Mucosa of rectum (tissue), 2 donors: ENCODE data around the gene PTGR1.
"Not testable (repeated sequence)": the region's sequence is repeated elsewhere in the genome, so short reads cannot be mapped to it uniquely, and the experiment has no call there.

Experiments
- H3K27ac ChIP-seq, 2 donors: one replicate each; pipeline ENCODE4 v1.7.0; 2013; ENCODE audit warnings: inconsistent platforms in 2 of 2, low read depth in 2 of 2, low read length in 2 of 2
- H3K27me3 ChIP-seq, 2 donors: one replicate each; pipeline ENCODE4 v1.7.0; 2013; ENCODE audit warnings: low read length in 2 of 2; ENCODE audit not compliant: control insufficient read depth in 2 of 2, insufficient read depth in 2 of 2
- H3K36me3 ChIP-seq, 2 donors: one replicate each; pipeline ENCODE4 v1.7.0; 2013; ENCODE audit warnings: low read length in 2 of 2; ENCODE audit not compliant: control insufficient read depth in 2 of 2, insufficient read depth in 2 of 2
- H3K4me1 ChIP-seq, 2 donors: one replicate each; pipeline ENCODE4 v1.7.0; 2013; ENCODE audit warnings: low read length in 2 of 2, mild to moderate bottlenecking in 1 of 2; ENCODE audit not compliant: control insufficient read depth in 2 of 2, insufficient read depth in 2 of 2
- H3K4me3 ChIP-seq, 2 donors: one replicate each; pipeline ENCODE4 v1.7.0; 2013; ENCODE audit warnings: low read length in 2 of 2
- H3K9ac ChIP-seq, 2 donors: one replicate each; pipeline ENCODE4 v1.7.0; 2013; ENCODE audit warnings: low read length in 2 of 2, low read depth in 1 of 2, mild to moderate bottlenecking in 1 of 2
- H3K9me3 ChIP-seq, 2 donors: one replicate each; pipeline ENCODE4 v1.7.0; 2013; ENCODE audit warnings: low read length in 2 of 2; ENCODE audit not compliant: control insufficient read depth in 2 of 2
- donor health status: healthy.
- donor health status: Normal muscosa, but diverticular disease.

PTGR1 gene

DNA sequence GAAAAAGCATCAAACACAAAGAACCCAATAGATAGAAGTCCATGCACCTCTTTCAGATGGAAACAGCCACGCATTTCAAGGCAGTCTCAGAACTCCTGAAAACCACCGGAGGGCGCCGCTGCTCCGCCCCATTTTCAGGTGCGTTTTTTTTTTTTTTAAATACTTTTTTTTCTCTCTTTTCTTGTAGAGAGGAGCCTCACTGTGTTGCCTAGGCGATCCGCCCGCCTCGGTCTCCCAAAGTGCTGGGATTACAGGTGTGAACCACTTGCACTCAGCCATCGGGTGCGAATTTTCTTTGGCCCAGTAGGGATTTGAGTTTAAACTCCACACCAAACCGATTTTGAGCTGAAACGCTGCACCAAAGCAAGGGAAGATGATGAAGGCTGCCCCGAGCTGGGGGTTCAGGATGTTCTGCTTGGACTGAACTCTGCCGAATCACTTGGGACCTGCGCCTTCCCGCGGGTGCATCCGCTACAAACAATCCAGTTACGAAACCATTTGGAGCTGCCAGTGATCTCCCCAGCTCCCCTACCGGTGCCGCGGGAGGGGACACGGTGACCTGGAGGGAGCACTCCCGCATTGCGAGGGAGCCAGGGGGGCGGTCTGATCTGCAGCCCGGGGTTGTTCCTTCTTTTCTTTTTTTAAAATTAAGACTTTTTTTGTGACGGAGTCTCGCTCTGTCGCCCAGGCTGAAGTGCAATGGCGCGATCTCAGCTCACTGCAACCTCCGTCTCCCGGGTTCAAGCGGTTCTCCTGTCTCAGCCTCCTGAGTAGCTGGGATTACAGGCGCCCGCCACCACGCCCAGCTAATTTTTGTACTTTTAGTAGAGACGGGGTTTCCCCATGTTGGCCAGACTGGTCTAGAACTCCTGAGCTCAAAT is 1.4 kb downstream of the PTGR1 start:
- H3K27ac ChIP-seq = peak overlapping the region; percentile 82 to 84

DNA sequence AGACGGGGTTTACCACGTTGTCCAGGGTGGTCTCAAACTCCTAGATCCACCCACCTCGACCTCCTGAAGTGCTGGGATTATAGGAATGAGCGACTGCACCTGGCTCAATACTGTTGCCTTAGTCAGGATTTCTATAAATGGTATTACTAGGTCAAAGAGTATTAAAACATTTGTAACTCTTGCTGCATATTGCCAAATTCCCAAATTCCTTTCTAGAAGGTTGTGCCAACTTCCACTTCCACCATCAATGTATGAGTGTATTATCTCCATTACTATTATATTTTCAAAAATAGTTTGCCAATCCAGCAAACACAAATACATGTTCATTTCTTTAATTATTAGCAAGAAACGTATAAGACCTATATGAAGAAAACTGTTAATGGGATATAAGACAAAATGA is 10.6 kb downstream of the PTGR1 start:
- H3K4me3 ChIP-seq = no peak overlapping the region
- no peak overlapping the region for H3K27ac ChIP-seq
- no peaks in the 10 kb centered on the region for H3K9me3 ChIP-seq
- no peak overlapping the region for H3K9ac ChIP-seq
- no peaks in the 10 kb centered on the region for H3K4me1 ChIP-seq
- peaks cover 17 to 27% of the 10 kb centered on the region in 2 donors for H3K36me3 ChIP-seq
- no peaks in the 10 kb centered on the region for H3K27me3 ChIP-seq

More for the DNA sequence above, 1.4 kb downstream of the PTGR1 start:
- peak overlapping the region; percentile 77 to 86 for H3K4me3 ChIP-seq
- no peaks in the 10 kb centered on the region for H3K27me3 ChIP-seq
- H3K9ac ChIP-seq = peak overlapping the region; percentile 68 to 80
- H3K36me3 ChIP-seq = peaks cover 12 to 19% of the 10 kb centered on the region in 2 donors
- H3K4me1 ChIP-seq = peaks cover 0 to 5% of the 10 kb centered on the region in 2 donors
- H3K9me3 ChIP-seq = no peaks in the 10 kb centered on the region

DNA sequence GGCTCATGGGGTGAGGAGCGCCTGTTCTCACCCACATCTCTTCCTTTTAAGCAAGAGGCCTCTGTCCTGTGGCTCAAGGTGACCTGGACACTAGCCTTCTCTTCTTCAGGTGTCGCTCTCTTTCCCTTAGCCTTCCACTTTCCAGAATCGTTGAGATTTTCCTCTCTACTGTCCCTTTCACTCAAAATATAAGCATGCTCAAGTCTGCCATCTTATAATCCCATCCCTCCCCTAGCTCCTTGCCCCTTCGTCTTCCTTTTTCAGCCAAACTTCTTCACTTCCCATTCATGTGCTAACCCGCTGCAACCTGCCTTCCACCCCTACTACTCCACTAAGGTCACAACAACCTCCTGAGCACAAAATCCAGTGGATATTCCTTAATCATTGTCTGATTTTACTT is 13.1 kb downstream of the PTGR1 start:
- no peaks in the 10 kb centered on the region for H3K27me3 ChIP-seq
- no peak overlapping the region for H3K27ac ChIP-seq
- H3K4me1 ChIP-seq = no peaks in the 10 kb centered on the region
- H3K4me3 ChIP-seq = no peak overlapping the region
- peaks cover 26 to 32% of the 10 kb centered on the region in 2 donors for H3K36me3 ChIP-seq
- no peaks in the 10 kb centered on the region for H3K9me3 ChIP-seq
- H3K9ac ChIP-seq = no peak overlapping the region

DNA sequence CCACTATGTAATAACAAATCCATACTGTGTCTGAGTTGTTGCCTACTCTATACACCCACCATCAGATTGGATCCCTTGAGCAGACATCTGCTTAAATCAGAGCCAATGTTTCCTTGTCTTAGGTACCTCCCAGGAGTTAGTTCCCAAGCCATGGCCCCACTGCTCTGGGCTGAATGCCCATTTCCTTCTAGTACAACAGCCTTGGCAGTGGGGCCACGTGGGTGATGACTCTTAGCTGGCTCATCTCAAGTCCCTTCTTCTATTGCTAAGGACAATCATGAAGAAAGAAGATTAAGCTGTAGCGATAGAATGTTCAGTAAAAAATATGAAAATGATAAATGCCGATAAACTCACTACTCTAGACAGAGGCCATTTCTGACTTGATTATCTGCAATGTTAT is 16.6 kb downstream of the PTGR1 start:
- Histone ChIP-seq H3K36me3 (peaks cover 42 to 56% of the 10 kb centered on the region in 2 donors), H3K27me3 (no peaks in the 10 kb centered on the region), H3K9ac (no peak overlapping the region), H3K4me3 (no peak overlapping the region), H3K4me1 (no peaks in the 10 kb centered on the region), H3K9me3 (no peaks in the 10 kb centered on the region), H3K27ac (no peak overlapping the region)

DNA sequence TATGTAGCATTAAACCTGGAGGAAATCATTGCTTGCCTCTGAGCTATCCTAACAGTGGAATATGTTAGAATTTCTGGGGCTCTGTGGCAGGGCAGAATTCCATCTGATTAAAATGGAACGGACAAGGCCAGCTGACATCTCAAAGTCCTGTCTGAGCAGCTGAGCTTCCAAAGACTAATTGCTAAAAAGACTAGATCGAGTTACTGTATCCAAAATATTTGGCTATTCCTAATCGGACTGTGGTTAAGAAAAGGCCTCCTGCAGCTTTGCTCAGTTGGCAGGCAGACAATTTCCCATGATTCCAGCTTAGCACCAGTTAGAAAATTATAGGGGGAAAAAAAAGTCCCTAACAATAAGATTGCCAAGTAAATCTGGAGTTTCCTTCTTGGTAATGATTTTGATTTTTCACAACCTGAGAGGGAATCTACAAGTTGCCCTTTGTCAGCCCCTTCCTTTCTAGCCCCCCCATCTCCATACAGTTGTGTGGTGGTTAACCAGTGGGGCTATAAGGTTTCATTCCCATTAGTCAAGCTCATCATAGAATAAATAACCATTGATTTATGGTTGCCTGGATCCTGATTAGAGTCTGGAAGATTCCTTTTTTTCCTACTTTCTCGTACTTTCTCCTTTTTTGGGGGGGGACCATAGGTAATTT is 26.4 kb downstream of the PTGR1 start:
- no peak overlapping the region for H3K27ac ChIP-seq

DNA sequence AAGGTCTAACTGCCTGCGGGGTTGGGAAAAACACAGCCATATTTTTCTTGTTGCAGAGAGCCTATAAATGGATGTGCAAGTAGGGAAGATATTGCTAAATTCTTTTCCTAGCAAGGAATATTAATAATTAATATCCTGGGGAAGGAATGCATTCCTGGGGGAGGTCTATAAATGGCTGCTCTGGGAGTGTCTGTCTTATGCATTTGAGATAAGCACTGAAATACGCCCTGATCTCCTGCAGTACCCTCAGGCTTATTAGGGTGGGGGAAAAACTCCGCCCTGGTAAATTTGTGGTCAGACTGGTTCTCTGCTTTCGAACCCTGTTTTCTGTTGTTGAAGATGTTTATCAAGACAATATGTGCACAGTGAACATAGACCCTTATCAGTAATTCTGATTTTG is 31.3 kb downstream of the PTGR1 start:
- not testable (repeated sequence) for H3K4me3 ChIP-seq, H3K9ac ChIP-seq, H3K9me3 ChIP-seq, H3K4me1 ChIP-seq, H3K27me3 ChIP-seq, H3K27ac ChIP-seq
- H3K36me3 ChIP-seq = peaks cover 49 to 56% of the 10 kb centered on the region in 2 donors

More for the DNA sequence above, 26.4 kb downstream of the PTGR1 start:
- H3K27me3 ChIP-seq = no peaks in the 10 kb centered on the region
- H3K4me1 ChIP-seq = no peaks in the 10 kb centered on the region
- no peak overlapping the region for H3K4me3 ChIP-seq
- peaks cover 55 to 63% of the 10 kb centered on the region in 2 donors for H3K36me3 ChIP-seq
- peaks cover 0 to 6% of the 10 kb centered on the region in 2 donors for H3K9me3 ChIP-seq
- no peak overlapping the region for H3K9ac ChIP-seq

DNA sequence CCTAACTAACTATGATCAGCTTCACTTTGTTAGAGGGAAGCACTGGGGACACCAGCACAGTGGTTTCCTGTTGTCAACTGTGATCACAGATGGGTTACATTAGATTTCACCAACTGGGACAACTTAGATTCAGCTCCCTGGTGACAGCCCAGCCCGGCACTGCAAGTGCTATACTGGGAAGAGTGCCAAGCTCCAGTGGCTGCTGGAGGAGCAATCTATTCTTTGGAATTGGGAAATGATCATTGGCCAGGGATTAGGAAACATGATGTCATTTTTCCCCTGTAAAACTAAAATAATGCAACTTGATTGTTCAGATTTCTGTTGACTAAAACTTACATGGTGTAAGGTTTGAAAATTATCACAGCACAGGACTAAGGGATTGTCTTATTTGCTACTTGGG is 33.2 kb downstream of the PTGR1 start:
- Histone ChIP-seq H3K9me3 (peaks cover 0 to 6% of the 10 kb centered on the region in 2 donors), H3K36me3 (peaks cover 37 to 50% of the 10 kb centered on the region in 2 donors), H3K4me3 (no peak overlapping the region), H3K27me3 (no peaks in the 10 kb centered on the region), H3K4me1 (no peaks in the 10 kb centered on the region), H3K27ac (no peak overlapping the region), H3K9ac (no peak overlapping the region)

DNA sequence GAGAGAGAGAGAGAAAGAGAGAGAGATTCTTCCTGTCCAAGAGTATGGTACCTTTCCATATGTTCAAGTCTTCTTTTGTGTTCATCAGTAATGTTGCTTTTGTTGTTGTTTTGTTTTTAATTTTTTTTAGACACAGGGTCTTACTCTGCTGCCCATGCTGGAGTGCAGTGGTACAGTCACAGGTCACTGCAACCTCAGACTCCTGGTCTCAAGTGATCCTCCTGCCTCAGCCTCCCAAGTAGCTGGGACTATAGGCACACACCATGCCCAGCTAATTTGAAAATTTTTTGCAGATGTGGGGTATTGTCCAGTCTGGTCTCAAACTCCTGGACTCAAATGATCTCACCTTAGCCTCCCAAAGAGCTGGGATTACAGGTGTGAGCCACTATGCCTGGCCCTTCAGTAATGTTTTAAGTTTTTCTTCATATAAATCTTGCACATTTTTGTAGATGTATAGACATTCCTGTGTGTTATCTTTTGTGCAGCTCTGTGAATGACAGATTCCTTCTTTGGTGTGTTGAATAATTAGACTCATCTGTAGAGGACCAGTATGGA is 38.2 kb downstream of the PTGR1 start:
- H3K4me1 ChIP-seq = no peaks in the 10 kb centered on the region
- H3K36me3 ChIP-seq = peaks cover 3 to 27% of the 10 kb centered on the region in 2 donors
- no peak overlapping the region for H3K9ac ChIP-seq
- no peak overlapping the region for H3K4me3 ChIP-seq
- peaks cover 0 to 2% of the 10 kb centered on the region in 2 donors for H3K9me3 ChIP-seq
- H3K27ac ChIP-seq = no peak overlapping the region
- H3K27me3 ChIP-seq = no peaks in the 10 kb centered on the region

DNA sequence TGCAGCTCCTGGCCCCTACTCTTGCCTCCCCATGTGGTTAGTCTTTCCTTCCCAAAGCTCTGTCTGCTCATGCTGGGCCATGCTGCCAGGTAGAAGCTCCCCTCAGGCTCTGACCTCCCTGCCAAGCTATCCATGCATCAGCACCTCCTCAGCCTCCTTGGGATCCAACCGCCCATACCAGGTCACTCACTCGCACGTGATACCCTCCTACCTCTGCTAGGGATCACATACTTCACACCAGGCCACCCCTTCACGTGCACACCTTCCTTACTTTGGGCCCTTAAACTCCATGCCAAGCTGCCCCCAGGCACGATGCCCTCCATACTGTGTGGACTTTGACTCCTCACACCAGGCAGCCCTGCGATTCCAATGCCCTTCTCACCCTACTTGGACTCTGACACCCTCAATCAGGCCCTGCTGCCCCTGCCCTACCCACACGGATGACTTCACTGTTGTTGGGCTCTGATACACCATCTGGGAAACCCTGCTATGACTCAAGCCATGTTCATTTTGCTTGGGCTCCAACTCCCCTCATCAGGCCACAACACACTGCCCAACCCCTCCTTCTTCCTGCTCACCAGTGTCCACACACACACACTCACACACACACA is 40.3 kb downstream of the PTGR1 start:
- no peak overlapping the region for H3K9ac ChIP-seq
- no peaks in the 10 kb centered on the region for H3K4me1 ChIP-seq
- peaks cover 0 to 12% of the 10 kb centered on the region in 2 donors for H3K9me3 ChIP-seq
- no peaks in the 10 kb centered on the region for H3K27me3 ChIP-seq
- H3K36me3 ChIP-seq = peaks cover 3 to 14% of the 10 kb centered on the region in 2 donors
- H3K27ac ChIP-seq = no peak overlapping the region
- H3K4me3 ChIP-seq = no peak overlapping the region

DNA sequence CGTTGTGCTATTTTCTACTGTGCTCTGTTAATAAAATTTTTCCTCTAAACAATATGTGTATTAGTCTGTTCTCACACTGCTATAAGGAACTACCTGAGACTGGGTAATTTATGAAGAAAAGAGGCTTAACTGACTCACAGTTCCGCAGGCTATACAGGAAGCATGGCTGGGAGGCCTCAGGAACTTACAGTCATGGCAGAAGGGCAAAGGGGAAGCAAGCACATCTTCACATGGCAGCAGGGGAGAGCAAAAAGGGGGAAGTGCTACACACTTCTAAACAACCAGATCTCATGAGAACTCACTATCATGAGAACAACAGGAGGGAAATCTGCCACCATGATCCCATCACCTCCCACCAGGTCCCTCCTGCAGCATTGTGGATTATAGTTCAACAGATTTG is 44.0 kb downstream of the PTGR1 start:
- H3K9me3 ChIP-seq = peaks cover 0 to 13% of the 10 kb centered on the region in 2 donors
- H3K27ac ChIP-seq, H3K27me3 ChIP-seq, H3K4me1 ChIP-seq, H3K36me3 ChIP-seq, H3K4me3 ChIP-seq, H3K9ac ChIP-seq: not testable (repeated sequence)
